Neural cell (in vitro differentiated cells): ENCODE data around the gene NCLN. TPM values are rescaled to one million over a fixed set of nuclear protein-coding genes. Genes with fewer than 3 reads are reported as not detected.

ENCODE experiments used
- H2AFZ ChIP-seq: fragments of 200-600, 300-800 bp; sonication (generic), shearing (Covaris generic); 2 replicates; pipeline ENCODE4 v1.6.0; 2014; ENCODE audit warnings: low read depth, mild to moderate bottlenecking, antibody characterized with exemption, low read length, moderate library complexity
- H3F3A ChIP-seq: fragments of 200-600 bp; shearing (Covaris generic); 2 replicates; pipeline ENCODE4 v1.6.1; 2016; ENCODE audit warnings: mild to moderate bottlenecking, moderate library complexity, mixed read lengths, antibody characterized with exemption, low read length; ENCODE audit not compliant: insufficient read depth, poor library complexity, severe bottlenecking
- H3K27ac ChIP-seq: fragments of 200-600, 300-800 bp; sonication (generic), shearing (Covaris generic); 2 replicates; pipeline ENCODE4 v1.5.1; 2014; ENCODE audit warnings: mild to moderate bottlenecking, low read length, moderate library complexity
- H3K27me3 ChIP-seq: fragments of 300-800, 200-600 bp; sonication (generic), shearing (Covaris generic); 2 replicates; pipeline ENCODE4 v1.6.0; 2014; ENCODE audit warnings: mild to moderate bottlenecking, low read depth, low read length, moderate library complexity; ENCODE audit not compliant: insufficient read depth
- H3K36me3 ChIP-seq: fragments of 300-800, 200-600 bp; sonication (generic), shearing (Covaris generic); 2 replicates; pipeline ENCODE4 v1.5.1; 2014; ENCODE audit warnings: mild to moderate bottlenecking, antibody characterized with exemption, low read length, moderate library complexity; ENCODE audit not compliant: insufficient read depth
- H3K4me2 ChIP-seq: fragments of 300-800, 200-600 bp; sonication (generic), shearing (Covaris generic); 2 replicates; pipeline ENCODE4 v1.6.0; 2014; ENCODE audit warnings: mild to moderate bottlenecking, low read length
- H3K4me3 ChIP-seq: fragments of 300-800, 200-600 bp; sonication (generic), shearing (Covaris generic); 2 replicates; pipeline ENCODE4 v1.5.1; 2014; ENCODE audit warnings: mild to moderate bottlenecking, low read length, moderate library complexity
- H3K79me2 ChIP-seq: fragments of 200-600 bp; shearing (Covaris generic); replicated peaks from 2 replicates; pipeline ENCODE4 v1.6.0; 2014; ENCODE audit warnings: mild to moderate bottlenecking, low read length, moderate library complexity; ENCODE audit not compliant: insufficient read depth
- H3K9ac ChIP-seq: fragments of 300-800, 200-600 bp; sonication (generic), shearing (Covaris generic); 2 replicates; pipeline ENCODE4 v1.6.1; 2016; ENCODE audit warnings: mild to moderate bottlenecking, low read length, mixed read lengths
- H3K9me2 ChIP-seq: fragments of 200-600 bp; shearing (Covaris generic); 2 replicates; pipeline ENCODE4 v1.6.1; 2016; ENCODE audit warnings: mild to moderate bottlenecking, low read length, mixed read lengths; ENCODE audit not compliant: insufficient read depth
- H3K9me3 ChIP-seq: fragments of 200-600, 300-800 bp; sonication (generic), shearing (Covaris generic); 2 replicates; pipeline ENCODE4 v1.6.1; 2016; ENCODE audit warnings: mild to moderate bottlenecking, mixed run types, low read length, moderate library complexity, mixed read lengths
- H4K20me1 ChIP-seq: fragments of 200-600 bp; shearing (Covaris generic); 2 replicates; pipeline ENCODE4 v1.6.1; 2016; ENCODE audit warnings: mild to moderate bottlenecking, mixed run types; ENCODE audit not compliant: insufficient read depth
- EP300 ChIP-seq: fragments of 450-650 bp; conservative IDR thresholded peaks from 2 replicates; pipeline ENCODE4 v1.6.1; 2014; ENCODE audit warnings: antibody characterized with exemption, mild to moderate bottlenecking, moderate library complexity; ENCODE audit not compliant: poor library complexity, severe bottlenecking
- EZH2 ChIP-seq: fragments of 200-600, 300-800 bp; shearing (Covaris generic), sonication (generic); IDR thresholded peaks from 2 replicates; pipeline ENCODE4 v1.6.1; 2014; ENCODE audit warnings: antibody characterized with exemption, low read length, borderline replicate concordance, mild to moderate bottlenecking; ENCODE audit not compliant: insufficient read depth, poor library complexity, severe bottlenecking
- MXI1 ChIP-seq: fragments of 450-650 bp; conservative IDR thresholded peaks from 2 replicates; pipeline ENCODE4 v1.6.1; 2014; ENCODE audit warnings: antibody characterized with exemption, mild to moderate bottlenecking; ENCODE audit not compliant: poor library complexity, severe bottlenecking
- POLR2AphosphoS5 ChIP-seq: IDR thresholded peaks from 2 replicates; pipeline ENCODE4 v1.6.1; 2012
- RAD21 ChIP-seq: fragments of 450-650 bp; conservative IDR thresholded peaks from 2 replicates; pipeline ENCODE4 v1.6.1; 2014; ENCODE audit warnings: antibody characterized with exemption, mild to moderate bottlenecking, moderate library complexity
- SMC3 ChIP-seq: fragments of 450-650 bp; conservative IDR thresholded peaks from 2 replicates; pipeline ENCODE4 v1.6.1; 2014; ENCODE audit warnings: antibody characterized with exemption, mild to moderate bottlenecking, moderate library complexity; ENCODE audit not compliant: poor library complexity
- TAF1 ChIP-seq: IDR thresholded peaks from 2 replicates; pipeline ENCODE4 v1.6.1; 2012; ENCODE audit warnings: low read depth
- polyA plus RNA-seq: library from polyadenylated mRNA; depleted of rRNA; stranded (reverse); fragments of >200 nt; gene quantifications from 2 replicates; pipeline ENCODE4 v1.2.3, GENCODE V29; 2014
- TF ChIP-seq, protein P1 (sequence below): IDR thresholded peaks from 2 replicates; pipeline ENCODE4 v1.6.1; 2012; ENCODE audit warnings: borderline replicate concordance
- TF ChIP-seq, protein P2 (sequence below): fragments of 450-650 bp; IDR thresholded peaks from 2 replicates; pipeline ENCODE4 v1.5.1; 2014; ENCODE audit warnings: antibody characterized with exemption, mild to moderate bottlenecking, moderate library complexity; ENCODE audit not compliant: poor library complexity, severe bottlenecking

Gene NCLN
- polyA plus RNA-seq, 1 donor from 2014 or later, result 23.5 TPM

DNA sequence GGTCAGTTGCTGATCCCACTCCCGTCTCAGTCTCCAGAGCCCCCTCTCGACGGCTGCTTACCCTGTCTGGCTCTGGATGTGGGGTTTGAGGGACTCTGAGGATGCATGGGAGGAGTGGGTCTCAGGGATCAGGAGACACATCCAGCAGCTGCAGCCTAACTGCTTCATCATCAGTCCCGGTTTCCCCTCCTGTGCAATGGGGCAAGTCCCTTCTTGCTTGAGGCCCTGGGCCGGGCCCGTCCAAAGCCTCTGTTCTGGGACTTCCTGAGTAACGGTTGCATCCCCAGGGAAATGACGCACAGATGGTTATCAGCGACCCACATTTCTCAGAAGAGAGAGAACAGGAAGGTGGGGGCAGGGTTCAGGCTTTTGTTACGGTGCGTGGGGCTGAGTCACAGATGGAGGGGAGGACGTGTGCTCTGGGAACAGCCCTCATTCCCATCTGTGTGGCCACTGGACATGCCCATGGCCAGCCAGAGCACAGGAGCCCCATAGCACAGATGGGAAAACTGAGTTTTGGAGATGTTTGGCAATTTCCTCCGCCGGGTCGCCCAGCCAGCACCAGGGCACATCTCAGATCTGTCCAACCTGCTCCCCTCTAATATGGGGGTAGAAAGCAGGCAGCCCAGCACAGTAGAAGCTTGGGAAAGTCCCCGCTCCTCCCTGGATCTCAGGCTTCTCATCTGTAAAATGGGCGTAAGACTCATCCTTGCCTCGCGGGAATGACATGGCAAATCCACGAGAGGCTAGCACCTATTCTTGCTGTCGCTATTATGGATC lies 30.6 kb upstream of the NCLN start:
- no peaks in the 10 kb centered on the region for H3K36me3 ChIP-seq
- H3K27ac ChIP-seq, result no peak overlapping the region
- no peaks in the 10 kb centered on the region for H3F3A ChIP-seq
- H3K4me2 ChIP-seq, result no peak overlapping the region
- TF ChIP-seq TAF1 (no peak), EZH2 (no peak), RAD21 (no peak), POLR2AphosphoS5 (no peak), MXI1 (no peak), EP300 (no peak), SMC3 (no peak)
- TF ChIP-seq, protein P1, sequence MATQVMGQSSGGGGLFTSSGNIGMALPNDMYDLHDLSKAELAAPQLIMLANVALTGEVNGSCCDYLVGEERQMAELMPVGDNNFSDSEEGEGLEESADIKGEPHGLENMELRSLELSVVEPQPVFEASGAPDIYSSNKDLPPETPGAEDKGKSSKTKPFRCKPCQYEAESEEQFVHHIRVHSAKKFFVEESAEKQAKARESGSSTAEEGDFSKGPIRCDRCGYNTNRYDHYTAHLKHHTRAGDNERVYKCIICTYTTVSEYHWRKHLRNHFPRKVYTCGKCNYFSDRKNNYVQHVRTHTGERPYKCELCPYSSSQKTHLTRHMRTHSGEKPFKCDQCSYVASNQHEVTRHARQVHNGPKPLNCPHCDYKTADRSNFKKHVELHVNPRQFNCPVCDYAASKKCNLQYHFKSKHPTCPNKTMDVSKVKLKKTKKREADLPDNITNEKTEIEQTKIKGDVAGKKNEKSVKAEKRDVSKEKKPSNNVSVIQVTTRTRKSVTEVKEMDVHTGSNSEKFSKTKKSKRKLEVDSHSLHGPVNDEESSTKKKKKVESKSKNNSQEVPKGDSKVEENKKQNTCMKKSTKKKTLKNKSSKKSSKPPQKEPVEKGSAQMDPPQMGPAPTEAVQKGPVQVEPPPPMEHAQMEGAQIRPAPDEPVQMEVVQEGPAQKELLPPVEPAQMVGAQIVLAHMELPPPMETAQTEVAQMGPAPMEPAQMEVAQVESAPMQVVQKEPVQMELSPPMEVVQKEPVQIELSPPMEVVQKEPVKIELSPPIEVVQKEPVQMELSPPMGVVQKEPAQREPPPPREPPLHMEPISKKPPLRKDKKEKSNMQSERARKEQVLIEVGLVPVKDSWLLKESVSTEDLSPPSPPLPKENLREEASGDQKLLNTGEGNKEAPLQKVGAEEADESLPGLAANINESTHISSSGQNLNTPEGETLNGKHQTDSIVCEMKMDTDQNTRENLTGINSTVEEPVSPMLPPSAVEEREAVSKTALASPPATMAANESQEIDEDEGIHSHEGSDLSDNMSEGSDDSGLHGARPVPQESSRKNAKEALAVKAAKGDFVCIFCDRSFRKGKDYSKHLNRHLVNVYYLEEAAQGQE, result no peak
- TF ChIP-seq, protein P2, sequence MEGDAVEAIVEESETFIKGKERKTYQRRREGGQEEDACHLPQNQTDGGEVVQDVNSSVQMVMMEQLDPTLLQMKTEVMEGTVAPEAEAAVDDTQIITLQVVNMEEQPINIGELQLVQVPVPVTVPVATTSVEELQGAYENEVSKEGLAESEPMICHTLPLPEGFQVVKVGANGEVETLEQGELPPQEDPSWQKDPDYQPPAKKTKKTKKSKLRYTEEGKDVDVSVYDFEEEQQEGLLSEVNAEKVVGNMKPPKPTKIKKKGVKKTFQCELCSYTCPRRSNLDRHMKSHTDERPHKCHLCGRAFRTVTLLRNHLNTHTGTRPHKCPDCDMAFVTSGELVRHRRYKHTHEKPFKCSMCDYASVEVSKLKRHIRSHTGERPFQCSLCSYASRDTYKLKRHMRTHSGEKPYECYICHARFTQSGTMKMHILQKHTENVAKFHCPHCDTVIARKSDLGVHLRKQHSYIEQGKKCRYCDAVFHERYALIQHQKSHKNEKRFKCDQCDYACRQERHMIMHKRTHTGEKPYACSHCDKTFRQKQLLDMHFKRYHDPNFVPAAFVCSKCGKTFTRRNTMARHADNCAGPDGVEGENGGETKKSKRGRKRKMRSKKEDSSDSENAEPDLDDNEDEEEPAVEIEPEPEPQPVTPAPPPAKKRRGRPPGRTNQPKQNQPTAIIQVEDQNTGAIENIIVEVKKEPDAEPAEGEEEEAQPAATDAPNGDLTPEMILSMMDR, result no peak
- H3K9me2 ChIP-seq, result no peaks in the 10 kb centered on the region
- no peak overlapping the region for H2AFZ ChIP-seq
- H3K79me2 ChIP-seq, result no peaks in the 10 kb centered on the region
- H3K9ac ChIP-seq, result no peak overlapping the region
- no peaks in the 10 kb centered on the region for H3K9me3 ChIP-seq
- no peak overlapping the region for H3K4me3 ChIP-seq
- H4K20me1 ChIP-seq, result no peaks in the 10 kb centered on the region
- no peaks in the 10 kb centered on the region for H3K27me3 ChIP-seq

DNA sequence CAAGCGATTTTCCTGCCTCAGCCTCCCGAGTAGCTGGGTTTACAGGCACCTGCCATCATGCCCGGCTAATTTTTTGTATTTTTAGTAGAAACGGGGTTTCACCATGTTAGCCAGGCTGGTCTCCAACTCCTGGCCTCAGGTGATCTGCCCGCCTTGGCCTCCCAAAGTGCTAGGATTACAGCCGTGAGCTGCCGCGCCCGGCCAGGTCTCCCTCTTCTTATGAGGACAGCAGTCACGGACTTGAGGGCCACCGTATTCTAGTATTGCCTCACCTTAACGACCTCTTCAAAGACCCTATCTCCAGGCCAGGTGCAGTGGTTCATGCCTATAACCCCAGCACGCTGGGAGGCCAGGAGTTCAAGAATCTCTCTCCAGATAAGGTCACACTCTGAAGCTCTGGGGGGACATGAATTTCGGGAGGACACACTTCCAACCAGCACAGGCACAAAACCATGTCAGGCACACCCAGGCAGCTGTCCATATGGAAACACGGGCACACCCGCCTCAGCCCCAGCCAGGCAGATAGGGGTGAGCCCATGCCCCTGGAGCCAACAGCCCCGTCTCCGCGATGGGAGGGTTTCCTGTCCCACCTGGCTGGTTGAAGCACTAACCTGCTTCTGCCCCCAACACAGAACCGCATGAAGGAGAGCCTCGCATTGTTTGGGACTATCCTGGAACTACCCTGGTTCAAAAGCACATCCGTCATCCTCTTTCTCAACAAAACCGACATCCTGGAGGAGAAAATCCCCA lies 28.5 kb upstream of the NCLN start:
- Histone ChIP-seq H3K27me3 (no peaks in the 10 kb centered on the region), H3K36me3 (no peaks in the 10 kb centered on the region), H3F3A (no peaks in the 10 kb centered on the region), H3K79me2 (no peaks in the 10 kb centered on the region), H4K20me1 (no peaks in the 10 kb centered on the region), H3K4me3 (no peak overlapping the region), H3K27ac (no peak overlapping the region), H3K9me2 (no peaks in the 10 kb centered on the region), H2AFZ (no peak overlapping the region), H3K9me3 (no peaks in the 10 kb centered on the region), H3K4me2 (no peak overlapping the region), H3K9ac (no peak overlapping the region)
- TF ChIP-seq EZH2 (no peak), SMC3 (no peak)
